Peyer's patch (tissue), 4 donors: ENCODE results near the gene GNG7. TPM values are rescaled to one million over a fixed set of nuclear protein-coding genes. Genes with fewer than 3 reads are reported as not detected.
A peak's percentile ranks its signal among the peaks of the same experiment; 100 is the strongest.
"Not testable (repeated sequence)": the region's sequence is repeated elsewhere in the genome, so short reads cannot be mapped to it uniquely, and the experiment has no call there.

ENCODE experiments used
- DNase-seq, 3 donors: peaks; one replicate each; pipeline ENCODE4 v3.0.0-alpha.2; 2017 to 2019
- H3K27ac ChIP-seq, 4 donors: fragments of 200-600 bp; sonication (generic); one replicate each; pipeline ENCODE4 v1.5.1; 2016 to 2019
- H3K27me3 ChIP-seq, 2 donors: fragments of 200-600 bp; sonication (generic); one replicate each; pipeline ENCODE4 v1.5.1; 2019
- H3K36me3 ChIP-seq, 3 donors: fragments of 200-600 bp; sonication (generic); one replicate each; pipeline ENCODE4 v1.5.1; 2016 to 2019
- H3K4me1 ChIP-seq, 4 donors: fragments of 200-600 bp; sonication (generic); one replicate each; pipeline ENCODE4 v1.5.1; 2016 to 2019
- H3K4me3 ChIP-seq, 4 donors: fragments of 200-600 bp; sonication (generic); 1 replicate in 3 of 4; 2 replicates in 1 of 4; pipeline ENCODE4 v1.5.1; 2016 to 2019; ENCODE audit warnings: mild to moderate bottlenecking in 1 of 4
- H3K9me3 ChIP-seq, 4 donors: fragments of 200-600 bp; sonication (generic); one replicate each; pipeline ENCODE4 v1.5.1; 2016 to 2019; ENCODE audit warnings: mild to moderate bottlenecking in 1 of 4
- POLR2A ChIP-seq, 2 donors: fragments of 450-650 bp; IDR thresholded peaks; one replicate each; pipeline ENCODE4 v1.5.1; 2017; ENCODE audit warnings: antibody characterized with exemption in 2 of 2, mild to moderate bottlenecking in 2 of 2, moderate library complexity in 2 of 2
- total RNA-seq, 4 donors: library from RNA; depleted of rRNA; stranded (reverse); fragments of >200 nt; gene quantifications; one replicate each; pipeline ENCODE4 v1.1.0, GENCODE V29; 2016
- TF ChIP-seq, protein P1 (sequence below), 6 experiments: fragments of 450-650 bp in 4 of 6; fragments of 200-600 bp in 2 of 6; sonication (generic) in 1 of 6; IDR thresholded peaks; one replicate each; pipeline ENCODE4 v1.5.1; 2017 to 2019; ENCODE audit warnings: antibody characterized with exemption in 6 of 6, mild to moderate bottlenecking in 3 of 6, moderate library complexity in 1 of 6

The GNG7 gene
- total RNA-seq, 4 donors from 2014 or later: 1.2 to 14.9 (median 2.0) TPM

DNA sequence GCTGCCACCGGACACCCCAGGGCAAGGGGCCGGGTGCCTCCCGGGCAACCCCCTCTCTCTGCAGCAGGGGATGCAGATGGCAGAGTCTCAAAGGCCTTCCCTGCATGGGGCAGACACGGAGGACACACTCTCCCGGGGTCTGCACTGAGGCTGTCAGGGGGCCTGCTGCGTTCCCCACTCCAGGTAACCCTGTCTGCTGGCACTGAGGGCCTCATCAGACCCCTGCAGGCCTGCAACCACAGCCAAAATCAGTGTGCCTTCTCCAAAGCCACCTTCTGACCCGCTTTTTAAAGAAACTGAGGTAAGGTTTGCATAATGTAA, 93.9 kb downstream of the GNG7 start:
- peak overlapping the region in 1 of 4 donors; percentile 55 for H3K27ac ChIP-seq
- no peaks in the 10 kb centered on the region for H3K9me3 ChIP-seq
- peaks cover 0 to 34% (median 9%) of the 10 kb centered on the region in 4 donors for H3K4me1 ChIP-seq
- no peak overlapping the region for H3K4me3 ChIP-seq
- no peak for TF ChIP-seq POLR2A (IDR thresholded peaks at IDR 0.05)
- TF ChIP-seq, protein P1, sequence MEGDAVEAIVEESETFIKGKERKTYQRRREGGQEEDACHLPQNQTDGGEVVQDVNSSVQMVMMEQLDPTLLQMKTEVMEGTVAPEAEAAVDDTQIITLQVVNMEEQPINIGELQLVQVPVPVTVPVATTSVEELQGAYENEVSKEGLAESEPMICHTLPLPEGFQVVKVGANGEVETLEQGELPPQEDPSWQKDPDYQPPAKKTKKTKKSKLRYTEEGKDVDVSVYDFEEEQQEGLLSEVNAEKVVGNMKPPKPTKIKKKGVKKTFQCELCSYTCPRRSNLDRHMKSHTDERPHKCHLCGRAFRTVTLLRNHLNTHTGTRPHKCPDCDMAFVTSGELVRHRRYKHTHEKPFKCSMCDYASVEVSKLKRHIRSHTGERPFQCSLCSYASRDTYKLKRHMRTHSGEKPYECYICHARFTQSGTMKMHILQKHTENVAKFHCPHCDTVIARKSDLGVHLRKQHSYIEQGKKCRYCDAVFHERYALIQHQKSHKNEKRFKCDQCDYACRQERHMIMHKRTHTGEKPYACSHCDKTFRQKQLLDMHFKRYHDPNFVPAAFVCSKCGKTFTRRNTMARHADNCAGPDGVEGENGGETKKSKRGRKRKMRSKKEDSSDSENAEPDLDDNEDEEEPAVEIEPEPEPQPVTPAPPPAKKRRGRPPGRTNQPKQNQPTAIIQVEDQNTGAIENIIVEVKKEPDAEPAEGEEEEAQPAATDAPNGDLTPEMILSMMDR (IDR thresholded peaks at IDR 0.05): no peak
- H3K27me3 ChIP-seq: no peaks in the 10 kb centered on the region
- H3K36me3 ChIP-seq: no peaks in the 10 kb centered on the region
- DNase-seq: peak in 2 of 3 donors; percentile 17 to 33

DNA sequence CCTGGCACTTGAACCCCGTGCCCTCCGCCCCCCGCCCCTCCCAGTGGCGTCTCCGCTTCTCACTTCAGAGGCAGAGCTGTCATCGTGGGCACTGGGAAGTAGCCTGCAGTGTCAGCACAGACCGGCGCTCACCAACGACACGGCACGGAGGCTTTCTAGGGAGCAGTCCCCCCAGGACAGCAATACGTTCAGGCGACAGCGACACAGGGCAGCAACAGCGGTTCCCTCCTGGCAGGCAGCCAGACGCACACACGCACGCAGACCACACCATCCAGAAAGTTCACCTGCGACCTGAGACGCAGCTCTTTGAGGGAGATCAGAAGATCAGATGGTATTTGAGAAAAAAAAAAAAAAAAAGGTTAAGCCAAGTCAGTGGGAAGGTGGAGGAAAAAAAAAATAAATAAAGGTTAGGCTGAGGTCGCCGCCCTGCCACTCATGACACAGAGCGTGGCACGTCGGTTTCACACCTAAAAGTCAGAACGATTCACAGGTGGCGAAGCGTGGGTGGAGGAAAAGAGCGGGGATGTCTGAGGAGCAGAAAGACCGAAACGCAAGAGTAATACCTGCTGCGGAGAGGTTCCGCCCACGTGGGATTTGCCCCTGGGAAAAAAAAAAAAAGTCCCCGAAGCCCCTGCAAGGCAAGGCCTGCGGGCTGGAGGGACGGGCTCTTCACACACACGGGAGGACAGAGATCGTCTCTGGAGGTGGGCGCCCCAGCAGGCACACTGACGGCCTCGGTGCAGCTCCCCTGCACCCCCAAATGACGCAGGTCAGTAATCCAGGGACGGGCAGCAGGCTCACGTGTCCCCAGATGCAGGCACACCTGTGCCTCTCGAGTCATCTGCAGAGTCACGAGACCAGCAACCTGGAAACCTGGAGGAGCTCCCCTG, 94.5 kb downstream of the GNG7 start:
- H3K4me1 ChIP-seq: peaks cover 0 to 28% (median 14%) of the 10 kb centered on the region in 4 donors
- no peak overlapping the region for H3K4me3 ChIP-seq
- peak overlapping the region in 1 of 4 donors; percentile 55 for H3K27ac ChIP-seq
- H3K27me3 ChIP-seq: no peaks in the 10 kb centered on the region
- peak; percentile 45 to 80 (median 76) for DNase-seq
- TF ChIP-seq, protein P1 (IDR thresholded peaks at IDR 0.05): no peak
- TF ChIP-seq POLR2A (IDR thresholded peaks at IDR 0.05): no peak
- no peaks in the 10 kb centered on the region for H3K36me3 ChIP-seq
- no peaks in the 10 kb centered on the region for H3K9me3 ChIP-seq

DNA sequence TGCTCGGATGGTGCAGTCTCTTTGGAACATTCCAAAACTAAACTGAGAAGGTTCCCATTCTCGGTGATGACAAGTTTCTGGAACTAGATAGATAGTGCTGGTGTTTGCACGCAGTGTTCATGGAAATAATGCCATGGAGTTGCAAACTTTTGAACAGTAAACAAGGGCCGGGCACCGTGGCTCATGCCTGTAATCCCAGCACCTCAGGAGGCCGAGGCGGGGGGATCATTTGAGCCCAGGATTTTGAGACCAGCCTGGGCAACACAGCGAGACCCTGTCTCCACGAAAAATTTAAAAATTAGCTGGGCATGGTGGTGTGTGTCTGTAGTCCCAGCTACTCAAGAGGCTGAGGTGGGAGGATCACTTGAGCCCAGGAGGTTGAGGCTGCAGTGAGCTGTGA, 95.7 kb downstream of the GNG7 start:
- H3K9me3 ChIP-seq, H3K4me3 ChIP-seq, H3K27me3 ChIP-seq, H3K36me3 ChIP-seq, H3K27ac ChIP-seq: not testable (repeated sequence)
- DNase-seq: peak in 2 of 3 donors; percentile 10 to 34
- H3K4me1 ChIP-seq: peaks cover 0 to 26% (median 18%) of the 10 kb centered on the region in 4 donors

DNA sequence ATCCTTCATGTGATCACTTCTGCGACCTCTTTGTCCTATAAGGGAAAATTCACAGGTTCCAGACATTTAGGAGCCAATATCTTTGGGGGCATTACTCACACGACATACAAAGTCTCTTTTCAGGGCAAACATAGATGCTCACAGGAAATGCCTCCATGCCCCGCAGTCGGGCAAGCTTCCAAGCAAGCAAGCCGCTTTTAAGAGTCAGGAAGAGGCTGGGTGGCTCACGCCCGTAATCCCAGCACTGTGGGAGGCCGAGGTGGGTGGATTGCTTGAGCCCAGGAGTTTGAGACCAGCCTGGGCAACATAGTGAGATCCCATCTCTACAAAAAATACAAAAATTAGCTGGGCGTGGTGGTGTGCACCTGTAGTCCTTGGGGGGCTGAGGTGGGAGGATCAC, 96.6 kb downstream of the GNG7 start:
- peaks cover 0 to 21% (median 16%) of the 10 kb centered on the region in 4 donors for H3K4me1 ChIP-seq
- not testable (repeated sequence) for H3K27me3 ChIP-seq, H3K4me3 ChIP-seq, H3K9me3 ChIP-seq, H3K27ac ChIP-seq, H3K36me3 ChIP-seq
- DNase-seq: peak in 2 of 3 donors; percentile 7 to 38

DNA sequence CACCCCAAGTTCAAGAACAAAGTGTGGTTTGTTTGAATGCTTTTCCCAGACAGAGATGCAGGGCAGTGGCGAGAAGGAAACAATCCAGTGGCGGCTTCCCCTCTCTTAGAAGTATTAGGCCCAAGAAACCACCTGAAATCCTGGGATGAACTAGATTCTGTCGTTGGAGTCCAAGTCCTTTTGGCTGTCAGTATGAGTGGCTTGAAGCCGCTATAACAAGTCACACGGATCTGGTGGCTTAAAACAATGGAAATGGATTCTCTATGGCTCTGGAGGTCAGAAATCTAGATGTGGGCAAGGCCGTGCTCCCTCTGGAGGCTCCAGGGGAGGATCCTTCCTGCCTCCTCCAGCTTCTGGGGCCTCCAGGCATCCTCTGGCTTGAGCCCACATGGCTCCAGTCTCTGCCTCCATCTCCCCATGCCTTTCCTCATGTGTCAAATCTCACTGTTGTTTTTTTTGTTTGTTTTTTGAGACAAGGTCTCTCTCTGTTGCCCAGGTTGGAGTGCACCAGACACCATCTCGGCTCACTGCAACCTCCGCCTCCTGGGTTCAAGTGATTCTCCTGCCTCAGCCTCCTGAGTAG, 97.7 kb downstream of the GNG7 start:
- H3K27me3 ChIP-seq: no peaks in the 10 kb centered on the region
- no peaks in the 10 kb centered on the region for H3K36me3 ChIP-seq
- H3K4me1 ChIP-seq: peaks cover 0 to 16% (median 12%) of the 10 kb centered on the region in 4 donors
- peak in 1 of 3 donors; percentile 5 for DNase-seq
- no peak overlapping the region for H3K27ac ChIP-seq
- no peak overlapping the region for H3K4me3 ChIP-seq
- H3K9me3 ChIP-seq: no peaks in the 10 kb centered on the region
- TF ChIP-seq POLR2A (IDR thresholded peaks at IDR 0.05): no peak
- TF ChIP-seq, protein P1 (IDR thresholded peaks at IDR 0.05): no peak

DNA sequence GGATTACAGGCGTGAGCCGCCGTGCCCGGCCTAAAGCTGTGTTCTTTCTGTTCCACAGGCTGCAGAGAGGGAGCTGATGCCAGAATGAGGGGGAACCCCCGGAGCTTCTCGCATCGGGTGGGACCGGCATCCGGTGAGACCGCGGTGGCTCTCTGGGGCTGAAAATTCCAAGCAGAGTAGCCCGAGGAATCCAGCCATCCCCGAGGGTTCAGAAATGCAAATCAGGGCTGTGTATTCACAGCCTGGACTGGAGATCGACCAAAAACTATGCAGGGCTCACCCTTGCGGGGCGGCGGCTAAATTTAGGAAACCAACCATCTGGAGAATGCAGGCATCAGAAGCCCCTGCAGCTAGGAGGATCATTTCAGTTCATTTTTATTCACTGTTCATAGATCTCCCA, 99.2 kb downstream of the GNG7 start:
- Histone ChIP-seq H3K9me3 (no peaks in the 10 kb centered on the region), H3K27ac (peak overlapping the region in 3 of 4 donors; percentile 0 to 86 (median 28)), H3K36me3 (no peaks in the 10 kb centered on the region), H3K27me3 (no peaks in the 10 kb centered on the region), H3K4me1 (peaks cover 0 to 16% (median 11%) of the 10 kb centered on the region in 4 donors), H3K4me3 (peak overlapping the region in 1 of 4 donors; percentile 24)
- TF ChIP-seq, protein P1 (IDR thresholded peaks at IDR 0.05): no peak
- TF ChIP-seq POLR2A (IDR thresholded peaks at IDR 0.05): no peak
- peak; percentile 15 to 51 (median 47) for DNase-seq
